ENCODE measurements around the gene RAE1. TPM values are rescaled to one million over a fixed set of nuclear protein-coding genes. Genes with fewer than 3 reads are reported as not detected.

RAE1 gene
- total and polyA plus RNA-seq, 2 of the 4 experiments (the other 2 are of a cell fraction): 32.8 to 80.5 TPM

DNA sequence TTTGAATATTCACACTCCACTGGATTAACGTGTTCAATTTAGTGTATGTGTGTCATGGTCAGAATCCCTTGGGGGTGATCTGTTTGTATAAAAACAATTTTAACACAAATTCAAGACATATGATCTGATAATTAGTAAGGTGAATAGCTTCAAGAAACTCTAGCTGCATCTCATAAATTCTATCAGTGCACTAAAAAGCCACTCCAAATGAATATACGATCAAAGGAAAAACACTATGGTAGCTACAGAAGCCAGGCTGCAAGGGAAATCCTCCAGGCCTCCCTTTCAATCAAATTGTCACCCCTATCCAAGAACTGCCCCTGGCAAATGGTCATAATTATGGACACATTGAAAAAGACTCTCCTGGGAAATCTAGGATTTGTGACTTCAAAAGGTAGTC is 9.4 kb upstream of the RAE1 start:
- ChIA-PET POLR2A (ENCODE audit: unreplicated experiment) (no interaction called here), CTCF (no interaction called here)
- no peak overlapping the region for H3K18ac ChIP-seq (ENCODE audit: low read depth, low read length)
- no peaks in the 10 kb centered on the region for H3K36me3 ChIP-seq (ENCODE audit: control insufficient read depth, insufficient read depth, low read length)
- no peak overlapping the region for H2AFZ ChIP-seq (replicated peaks; ENCODE audit: low read length, poor library complexity)
- H3K56ac ChIP-seq (ENCODE audit: extremely low read depth, insufficient read depth, low read length): no peak overlapping the region
- no peak overlapping the region for H4K8ac ChIP-seq (ENCODE audit: low read depth in 2 of 2, low read length in 2 of 2)
- no peak overlapping the region for H4K91ac ChIP-seq (ENCODE audit: insufficient read depth, low read depth, low read length)
- H3K4me2 ChIP-seq (ENCODE audit: low read depth, low read length): no peak overlapping the region
- no peak for DNase-seq
- no peak overlapping the region for H3K27ac ChIP-seq (ENCODE audit: insufficient read depth, low read length)
- no peaks in the 10 kb centered on the region for H4K20me1 ChIP-seq (ENCODE audit: insufficient read depth, low read length)
- H3K9ac ChIP-seq (ENCODE audit: low read depth, low read length): no peak overlapping the region
- no peaks in the 10 kb centered on the region for H3K4me1 ChIP-seq (ENCODE audit: control insufficient read depth, insufficient read depth, low read length)
- H2BK15ac ChIP-seq (ENCODE audit: low read depth, low read length): no peak overlapping the region
- no peaks in the 10 kb centered on the region for H3K9me1 ChIP-seq (ENCODE audit: insufficient read depth, low read length)
- TF ChIP-seq MAZ (IDR thresholded peaks at IDR 0.05; ENCODE audit: borderline replicate concordance, low read depth, low read length) (no peak), BHLHE40 (IDR thresholded peaks at IDR 0.05; ENCODE audit: low read depth, low read length) (no peak), USF2 (IDR thresholded peaks at IDR 0.05; ENCODE audit: low read depth, low read length) (no peak), POLR2A (IDR thresholded peaks at IDR 0.05; ENCODE audit: low read depth, low read length) (no peak), MXI1 (IDR thresholded peaks at IDR 0.05; ENCODE audit: borderline replicate concordance, low read depth, low read length) (no peak), RAD21 (IDR thresholded peaks at IDR 0.05; ENCODE audit: low read length) (no peak), CHD1 (IDR thresholded peaks at IDR 0.05; ENCODE audit: low read depth, low read length) (no peak), CEBPB (IDR thresholded peaks at IDR 0.05; ENCODE audit: low read depth, low read length) (no peak), RFX5 (IDR thresholded peaks at IDR 0.05; ENCODE audit: low read depth, low read length) (no peak), SMC3 (IDR thresholded peaks at IDR 0.05; ENCODE audit: low read depth, low read length) (no peak), FOS (IDR thresholded peaks at IDR 0.05; ENCODE audit: low read depth, low read length) (no peak)
- TF ChIP-seq, protein P1, sequence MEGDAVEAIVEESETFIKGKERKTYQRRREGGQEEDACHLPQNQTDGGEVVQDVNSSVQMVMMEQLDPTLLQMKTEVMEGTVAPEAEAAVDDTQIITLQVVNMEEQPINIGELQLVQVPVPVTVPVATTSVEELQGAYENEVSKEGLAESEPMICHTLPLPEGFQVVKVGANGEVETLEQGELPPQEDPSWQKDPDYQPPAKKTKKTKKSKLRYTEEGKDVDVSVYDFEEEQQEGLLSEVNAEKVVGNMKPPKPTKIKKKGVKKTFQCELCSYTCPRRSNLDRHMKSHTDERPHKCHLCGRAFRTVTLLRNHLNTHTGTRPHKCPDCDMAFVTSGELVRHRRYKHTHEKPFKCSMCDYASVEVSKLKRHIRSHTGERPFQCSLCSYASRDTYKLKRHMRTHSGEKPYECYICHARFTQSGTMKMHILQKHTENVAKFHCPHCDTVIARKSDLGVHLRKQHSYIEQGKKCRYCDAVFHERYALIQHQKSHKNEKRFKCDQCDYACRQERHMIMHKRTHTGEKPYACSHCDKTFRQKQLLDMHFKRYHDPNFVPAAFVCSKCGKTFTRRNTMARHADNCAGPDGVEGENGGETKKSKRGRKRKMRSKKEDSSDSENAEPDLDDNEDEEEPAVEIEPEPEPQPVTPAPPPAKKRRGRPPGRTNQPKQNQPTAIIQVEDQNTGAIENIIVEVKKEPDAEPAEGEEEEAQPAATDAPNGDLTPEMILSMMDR (conservative IDR thresholded peaks at IDR 0.05; ENCODE audit: low read depth, low read length): no peak
- H3K14ac ChIP-seq (replicated peaks; ENCODE audit: low read depth, low read length): no peak overlapping the region
- intact Hi-C loops (cut with micrococcal nuclease) (no loop called here), dilution Hi-C loops (cut with HindIII; ENCODE audit: low sequenced_read_pairs, unreplicated experiment) (no loop called here), in situ Hi-C loops (cut with MboI; ENCODE audit: low sequenced_read_pairs) (loop anchor here (5.0 kb wide), 1 partner anchor 254 kb away; no protein-coding TSS in a partner anchor)
- H3K4me3 ChIP-seq (ENCODE audit: insufficient read depth, low read depth, low read length): no peak overlapping the region
- H4K5ac ChIP-seq (ENCODE audit: low read depth, low read length): no peak overlapping the region
- H2AK9ac ChIP-seq (replicated peaks; ENCODE audit: low read depth, low read length, poor library complexity): no peak overlapping the region
- no CpG with 5 or more reads among the region's 2 CpGs for WGBS, 2 experiments (ENCODE audit: extremely low coverage in 2 of 2, insufficient read length in 1 of 2)
- no peak overlapping the region for H2BK5ac ChIP-seq (ENCODE audit: low read depth, low read length, poor library complexity, severe bottlenecking)
- no peak overlapping the region for H2AK5ac ChIP-seq (ENCODE audit: low read depth, low read length)
- no peak overlapping the region for H2BK20ac ChIP-seq (ENCODE audit: low read depth, low read length)
- no peak overlapping the region for H3K4ac ChIP-seq (ENCODE audit: low read depth, low read length)
- H2BK120ac ChIP-seq (ENCODE audit: low read depth, low read length): no peak overlapping the region
- peaks cover 2% of the 10 kb centered on the region for H3K27me3 ChIP-seq (ENCODE audit: control insufficient read depth, insufficient read depth, low read length)
- no peaks in the 10 kb centered on the region for H3K79me1 ChIP-seq (ENCODE audit: low read depth in 1 of 2, low read length in 2 of 2)
- ATAC-seq (ENCODE audit: low read depth): no peak
- no peaks in the 10 kb centered on the region for H3K9me3 ChIP-seq (ENCODE audit: control insufficient read depth, insufficient read depth, low read length)
- no peak overlapping the region for H3K23ac ChIP-seq (ENCODE audit: low read depth, low read length)
- BruUV-seq (replicated peaks): no TSS peak

Measured in IMR-90 (cell line).